ENCODE results near the gene CFDP1.

DNA sequence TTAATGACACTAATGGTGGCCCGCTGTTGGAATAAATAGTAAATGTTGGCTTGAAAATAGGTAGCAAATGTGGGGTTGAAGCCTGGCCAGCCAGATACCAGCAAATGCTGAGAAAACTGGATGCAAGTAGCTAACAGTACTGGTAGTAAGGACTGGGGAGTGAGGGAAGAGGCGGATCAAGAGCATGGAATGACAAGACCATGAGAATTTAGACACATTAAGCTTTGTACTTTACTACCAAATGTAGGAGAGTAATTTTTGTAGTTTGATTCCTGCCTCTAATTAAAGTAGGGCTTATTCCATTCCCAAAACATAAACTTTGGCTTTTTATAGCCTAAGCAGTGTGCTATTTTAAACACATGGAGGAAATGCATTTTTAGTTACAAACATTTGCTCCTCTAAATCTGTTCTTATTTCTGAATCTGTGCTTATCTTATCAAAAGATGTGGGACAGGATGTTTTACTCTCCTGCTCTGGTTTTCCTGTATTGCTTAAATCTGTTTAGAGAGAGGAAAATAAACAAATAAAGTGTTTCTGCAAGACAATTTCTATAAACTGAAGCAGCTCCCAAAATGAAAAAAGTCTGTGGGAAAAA, 44.1 kb downstream of the CFDP1 start:
- TF ChIP-seq CTCF (IDR thresholded peaks at IDR 0.05) (no peak), POLR2A (IDR thresholded peaks at IDR 0.05) (no peak)

All from adrenal gland (tissue), 5 donors.